DOHH2 (cell line): ENCODE measurements around the gene GFI1B.

Source experiments
- H3F3A ChIP-seq: fragments of 200-600 bp; sonication (generic), shearing (Covaris generic); 2 replicates; pipeline ENCODE4 v1.6.0; 2016; ENCODE audit warnings: antibody characterized with exemption, mild to moderate bottlenecking; ENCODE audit not compliant: control insufficient read depth, insufficient read depth
- H3K27ac ChIP-seq: fragments of 200-600 bp; sonication (generic); 2 replicates; pipeline ENCODE4 v1.5.1; 2014; ENCODE audit warnings: low read depth, mild to moderate bottlenecking, low read length, moderate library complexity
- H3K27me3 ChIP-seq: fragments of 200-600 bp; sonication (generic); 2 replicates; pipeline ENCODE4 v1.6.1; 2014; ENCODE audit warnings: mild to moderate bottlenecking, low read length, mixed read lengths; ENCODE audit not compliant: control insufficient read depth
- H3K36me3 ChIP-seq: fragments of 200-600 bp; sonication (generic); 2 replicates; pipeline ENCODE4 v1.6.1; 2014; ENCODE audit warnings: mild to moderate bottlenecking, low read length, moderate library complexity, mixed read lengths; ENCODE audit not compliant: control insufficient read depth
- H3K4me1 ChIP-seq: fragments of 200-600 bp; sonication (generic); 2 replicates; pipeline ENCODE4 v1.6.1; 2014; ENCODE audit warnings: mild to moderate bottlenecking, low read length, mixed read lengths; ENCODE audit not compliant: control insufficient read depth
- H3K4me2 ChIP-seq: fragments of 200-600 bp; sonication (generic); 2 replicates; pipeline ENCODE4 v1.6.0; 2014; ENCODE audit warnings: mild to moderate bottlenecking, low read length, moderate library complexity
- H3K4me3 ChIP-seq: fragments of 200-600 bp; sonication (generic); 2 replicates; pipeline ENCODE4 v1.5.1; 2014; ENCODE audit warnings: mild to moderate bottlenecking, low read length, mixed read lengths
- H3K79me2 ChIP-seq: fragments of 200-600 bp; sonication (generic); 2 replicates; pipeline ENCODE4 v1.6.1; 2014; ENCODE audit warnings: mild to moderate bottlenecking, low read length, mixed read lengths; ENCODE audit not compliant: control insufficient read depth
- H3K9me2 ChIP-seq: fragments of 200-600 bp; sonication (generic); replicated peaks from 2 replicates; pipeline ENCODE4 v1.6.1; 2014; ENCODE audit warnings: mild to moderate bottlenecking, low read length, mixed read lengths; ENCODE audit not compliant: control insufficient read depth
- H3K9me3 ChIP-seq: fragments of 200-600 bp; sonication (generic); 2 replicates; pipeline ENCODE4 v1.6.1; 2014; ENCODE audit warnings: antibody characterized with exemption, low read length, mixed read lengths; ENCODE audit not compliant: control insufficient read depth, insufficient read depth
- H4K20me1 ChIP-seq: fragments of 200-600 bp; sonication (generic); 2 replicates; pipeline ENCODE4 v1.6.0; 2014; ENCODE audit warnings: low read depth, mild to moderate bottlenecking, antibody characterized with exemption, low read length, moderate library complexity; ENCODE audit not compliant: control insufficient read depth, insufficient read depth
- CTCF ChIP-seq: fragments of 200-600 bp; sonication (generic); IDR thresholded peaks from one replicate; pipeline ENCODE4 v1.5.1; 2014; ENCODE audit warnings: antibody characterized with exemption, mild to moderate bottlenecking, low read depth, low read length; ENCODE audit not compliant: poor library complexity, severe bottlenecking
- EZH2phosphoT487 ChIP-seq: fragments of 200-600 bp; sonication (generic); IDR thresholded peaks from 2 replicates; pipeline ENCODE4 v1.6.1; 2017; ENCODE audit warnings: borderline replicate concordance, mild to moderate bottlenecking, antibody characterized with exemption, low read length, moderate library complexity, mixed read lengths

GFI1B gene

DNA sequence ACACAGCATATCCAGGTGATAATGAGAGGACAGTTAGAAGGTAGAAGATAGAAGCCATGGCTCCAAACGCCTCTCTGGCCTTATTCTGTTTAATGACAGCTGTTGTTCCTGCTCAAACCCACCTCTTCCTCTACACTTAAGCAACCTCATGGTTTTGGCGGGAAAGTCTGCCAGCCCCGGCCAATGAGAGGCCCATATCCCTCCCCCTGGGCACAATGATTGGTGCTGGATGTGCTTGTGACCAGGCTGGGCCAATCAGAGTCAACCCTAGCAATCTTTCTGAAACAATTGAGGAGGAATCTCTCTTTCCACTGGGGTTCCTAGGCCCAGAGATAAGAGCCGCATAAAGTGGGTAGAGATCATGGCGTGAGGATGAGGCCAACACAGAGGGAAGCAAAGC is 4.8 kb upstream of the GFI1B start:
- TF ChIP-seq CTCF (no peak), EZH2phosphoT487 (no peak)
- Histone ChIP-seq H3K79me2 (no peaks in the 10 kb centered on the region), H3K36me3 (no peaks in the 10 kb centered on the region), H3K27ac (no peak overlapping the region), H3K4me3 (no peak overlapping the region), H3K4me2 (no peak overlapping the region), H3K9me3 (peaks cover 3% of the 10 kb centered on the region; the same call in 1 of the 2 replicates), H3K9me2 (no peaks in the 10 kb centered on the region), H3F3A (peaks cover 4% of the 10 kb centered on the region), H3K4me1 (peaks cover 54% of the 10 kb centered on the region), H3K27me3 (peaks cover under 1% of the 10 kb centered on the region; the same call in 1 of the 2 replicates), H4K20me1 (no peaks in the 10 kb centered on the region)

GRCh38 chr9:132975961-132976360 is 2.5 kb upstream of the GFI1B start:
- Histone ChIP-seq H3K9me2 (no peaks in the 10 kb centered on the region), H3K36me3 (no peaks in the 10 kb centered on the region), H4K20me1 (no peaks in the 10 kb centered on the region), H3K4me2 (no peak overlapping the region), H3K27ac (no peak overlapping the region), H3F3A (peaks cover 7% of the 10 kb centered on the region), H3K4me1 (peaks cover 53% of the 10 kb centered on the region), H3K79me2 (no peaks in the 10 kb centered on the region), H3K27me3 (peaks cover 7% of the 10 kb centered on the region; the same call in 1 of the 2 replicates), H3K9me3 (peaks cover 3% of the 10 kb centered on the region; the same call in 1 of the 2 replicates), H3K4me3 (no peak overlapping the region)
- TF ChIP-seq CTCF (no peak), EZH2phosphoT487 (no peak)

DNA sequence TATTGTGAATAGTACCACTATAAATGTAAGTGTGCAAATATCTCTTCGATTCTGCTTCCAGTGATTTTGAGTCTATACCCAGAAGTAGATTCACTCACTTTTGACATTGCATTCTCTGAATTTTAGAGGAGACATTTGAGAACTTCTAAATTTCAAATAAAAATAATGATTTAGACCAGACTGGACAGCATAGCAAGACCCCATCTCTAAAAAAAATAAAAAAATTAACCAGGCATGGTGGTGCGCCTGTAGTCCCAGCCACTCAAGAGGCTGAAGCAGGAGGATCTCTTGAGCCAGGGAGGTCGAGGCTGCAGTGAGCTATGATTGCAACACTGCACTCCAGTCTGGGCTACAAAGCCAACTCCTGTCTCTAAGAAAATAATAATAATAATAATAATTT is 1.9 kb upstream of the GFI1B start:
- Histone ChIP-seq H3K27ac (no peak overlapping the region), H3K9me2 (no peaks in the 10 kb centered on the region), H3F3A (peaks cover 7% of the 10 kb centered on the region), H3K79me2 (no peaks in the 10 kb centered on the region), H3K4me2 (no peak overlapping the region), H3K36me3 (no peaks in the 10 kb centered on the region), H4K20me1 (no peaks in the 10 kb centered on the region), H3K4me3 (no peak overlapping the region), H3K27me3 (peaks cover 7% of the 10 kb centered on the region; the same call in 1 of the 2 replicates), H3K9me3 (peaks cover 3% of the 10 kb centered on the region; the same call in 1 of the 2 replicates), H3K4me1 (peaks cover 48% of the 10 kb centered on the region)
- no peak for TF ChIP-seq EZH2phosphoT487
- TF ChIP-seq CTCF = no peak
